CD4-positive, alpha-beta memory T cell (primary cell): ENCODE data around the gene ICAM2. TPM values are rescaled to one million over a fixed set of nuclear protein-coding genes. Genes with fewer than 3 reads are reported as not detected.
"Not testable (repeated sequence)": the region's sequence is repeated elsewhere in the genome, so short reads cannot be mapped to it uniquely, and the experiment has no call there.

Source experiments
- CTCF ChIA-PET: fragments of 350-600 bp; sonication (Branson Sonifier 250); formaldehyde crosslinking; loops from one replicate; lab custom pipeline; 2021; ENCODE audit warnings: inconsistent platforms; ENCODE audit not compliant: partially characterized antibody; lab: Charles Lee
- POLR2A ChIA-PET: fragments of 350-600 bp; sonication (Branson Sonifier 250); formaldehyde crosslinking; loops from one replicate; lab custom pipeline; 2021; ENCODE audit not compliant: partially characterized antibody; lab: Charles Lee
- DNase-seq, 5 donors: peaks; one replicate each; pipeline versions ENCODE4 v3.0.0 to v3.0.0-alpha.2; 2020 to 2022; ENCODE audit warnings: mixed read lengths in 1 of 5
- H3K27ac ChIP-seq: one replicate; pipeline ENCODE4 v1.7.0; 2013; ENCODE audit warnings: low read depth, low read length
- H3K27me3 ChIP-seq: 2 replicates; pipeline ENCODE4 v1.7.0; 2013; ENCODE audit warnings: mild to moderate bottlenecking, low read length, moderate library complexity; ENCODE audit not compliant: insufficient read depth
- H3K36me3 ChIP-seq: 2 replicates; pipeline ENCODE4 v1.7.0; 2013; ENCODE audit warnings: mild to moderate bottlenecking, low read length, moderate library complexity; ENCODE audit not compliant: insufficient read depth
- H3K4me1 ChIP-seq: 2 replicates; pipeline ENCODE4 v1.7.0; 2013; ENCODE audit warnings: mild to moderate bottlenecking, low read length, moderate library complexity; ENCODE audit not compliant: insufficient read depth
- H3K4me3 ChIP-seq, 2 donors: one replicate each; pipeline ENCODE4 v1.7.0; 2013; ENCODE audit warnings: low read length in 2 of 2, mild to moderate bottlenecking in 1 of 2
- H3K9me3 ChIP-seq, 2 donors: one replicate each; pipeline ENCODE4 v1.7.0; 2013; ENCODE audit warnings: low read length in 2 of 2, control low read depth in 1 of 2; ENCODE audit not compliant: control insufficient read depth in 1 of 2
- H3K27ac Mint-ChIP-seq, 7 donors: one replicate each; pipeline ENCODE4 v1.8.0; 2020 to 2021; ENCODE audit warnings: mixed read lengths in 7 of 7, mild to moderate bottlenecking in 6 of 7, inconsistent platforms in 3 of 7, moderate library complexity in 3 of 7
- H3K27me3 Mint-ChIP-seq, 2 donors: one replicate each; pipeline ENCODE4 v1.8.0; 2020 to 2021; ENCODE audit warnings: mixed read lengths in 2 of 2
- H3K36me3 Mint-ChIP-seq, 2 donors: one replicate each; pipeline ENCODE4 v1.8.0; 2020 to 2021; ENCODE audit warnings: mixed read lengths in 2 of 2, inconsistent platforms in 1 of 2, mild to moderate bottlenecking in 1 of 2
- H3K4me1 Mint-ChIP-seq, 4 donors: one replicate each; pipeline ENCODE4 v1.8.0; 2020 to 2021; ENCODE audit warnings: mixed read lengths in 4 of 4, mild to moderate bottlenecking in 1 of 4
- H3K4me3 Mint-ChIP-seq, 8 donors: one replicate each; pipeline ENCODE4 v1.8.0; 2020 to 2021; ENCODE audit warnings: mixed read lengths in 8 of 8, mild to moderate bottlenecking in 7 of 8, moderate library complexity in 6 of 8, inconsistent platforms in 3 of 8
- H3K9me3 Mint-ChIP-seq, 8 donors: one replicate each; pipeline ENCODE4 v1.8.0; 2020 to 2021; ENCODE audit warnings: mixed read lengths in 8 of 8, mild to moderate bottlenecking in 5 of 8, inconsistent platforms in 3 of 8, moderate library complexity in 1 of 8
- intact Hi-C: fragments of 100-400 bp; cut with micrococcal nuclease; formaldehyde crosslinking; loops from one replicate; pipeline ENCODE4 v1.15.1; 2023
- polyA plus RNA-seq, 2 donors: library from polyadenylated mRNA; unstranded; fragments of 300-500 nt; fragmentation: Illumina TruSeq; gene quantifications; one replicate each; pipeline ENCODE4 v1.2.3, GENCODE V29; 2021
- total RNA-seq, 2 experiments: library from RNA; stranded (reverse); gene quantifications; one replicate each; pipeline ENCODE4 v1.2.3, GENCODE V29; 2021

Gene ICAM2
- total and polyA plus RNA-seq, 4 experiments from 2014 or later = 150 to 591 (median 285) TPM

DNA sequence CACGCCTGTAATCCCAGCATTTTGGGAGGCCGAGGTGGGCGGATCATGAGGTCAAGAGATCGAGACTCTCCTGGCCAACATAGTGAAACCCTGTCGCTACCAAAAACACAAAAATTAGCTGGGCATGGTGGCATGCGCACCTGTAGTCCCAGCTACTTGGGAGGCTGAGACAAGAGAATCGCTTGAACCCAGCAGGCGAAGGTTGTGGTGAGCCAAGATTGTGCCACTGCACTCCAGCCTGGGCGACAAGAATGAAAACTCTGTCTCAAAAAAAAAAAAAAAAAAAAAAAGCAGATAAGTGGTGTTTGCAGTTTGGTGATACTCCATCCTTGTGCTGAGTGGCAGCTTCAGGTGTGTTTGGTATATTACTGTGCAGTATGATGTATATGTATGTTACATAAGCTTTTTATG is 877 bp downstream of the ICAM2 start:
- Mint-ChIP-seq H3K27ac (peak overlapping the region; percentile 99 to 100 (median 100)), H3K36me3 (peaks cover 8 to 20% of the 10 kb centered on the region in 2 donors), H3K4me1 (peaks cover 49 to 85% (median 62%) of the 10 kb centered on the region in 4 donors), H3K4me3 (peak overlapping the region; percentile 97 to 100 (median 99))
- ChIA-PET CTCF (interaction anchor here (0.7 to 16.3 kb wide), 16 partner anchors 9 to 237 kb away, joined by 3 to 556 read pairs (median 10); partner anchors contain the start of genes CSHL1, ERN1, GH1 and PRR29), POLR2A (interaction anchor here (0.5 to 18.0 kb wide), 35 partner anchors 9 to 486 kb away, joined by 3 to 587 read pairs (median 6); partner anchors contain the start of genes CCDC47, CD79B, CEP95 and DDX42)
- peaks cover 71% of the 10 kb centered on the region for H3K4me1 ChIP-seq
- not testable (repeated sequence) for H3K9me3 ChIP-seq, H3K27me3 Mint-ChIP-seq, H3K36me3 ChIP-seq, H3K9me3 Mint-ChIP-seq, H3K27me3 ChIP-seq
- DNase-seq = peak in 1 of 5 donors; percentile 69
- peak overlapping the region; percentile 93 to 96 for H3K4me3 ChIP-seq
- peak overlapping the region; percentile 93 for H3K27ac ChIP-seq
- intact Hi-C loops = loop anchor here (5.0 kb wide), 1 partner anchor 478 kb away; the partner anchor contains the start of gene POLG2

GRCh38 chr17:64017381-64017980 is 3.0 kb downstream of the ICAM2 start:
- H3K9me3 Mint-ChIP-seq = peaks cover 0 to 4% (median 0%) of the 10 kb centered on the region in 8 donors
- ChIA-PET POLR2A (interaction anchor here (1.0 to 18.0 kb wide), 10 partner anchors 10 to 174 kb away, joined by 3 to 587 read pairs (median 11); partner anchors contain the start of genes ERN1, PRR29 and SMARCD2), CTCF (interaction anchor here (1.0 to 16.3 kb wide), 9 partner anchors 11 to 174 kb away, joined by 3 to 556 read pairs (median 12); partner anchors contain the start of genes CD79B and PRR29)
- peaks cover 8 to 25% of the 10 kb centered on the region in 2 donors for H3K36me3 Mint-ChIP-seq
- no peak for DNase-seq
- Histone ChIP-seq H3K4me3 (peak overlapping the region; percentile 7 to 51), H3K9me3 (no peaks in the 10 kb centered on the region), H3K4me1 (peaks cover 71% of the 10 kb centered on the region), H3K27ac (peak overlapping the region; percentile 93), H3K27me3 (no peaks in the 10 kb centered on the region), H3K36me3 (no peaks in the 10 kb centered on the region)
- intact Hi-C loops = loop anchor here (1.0 to 5.0 kb wide), 3 partner anchors 8 to 480 kb away; partner anchors contain the start of gene POLG2
- peaks cover 0 to 1% of the 10 kb centered on the region in 2 donors for H3K27me3 Mint-ChIP-seq
- peak overlapping the region; percentile 96 to 100 (median 99) for H3K27ac Mint-ChIP-seq
- peak overlapping the region; percentile 90 to 100 (median 98) for H3K4me3 Mint-ChIP-seq
- peaks cover 40 to 84% (median 58%) of the 10 kb centered on the region in 4 donors for H3K4me1 Mint-ChIP-seq

DNA sequence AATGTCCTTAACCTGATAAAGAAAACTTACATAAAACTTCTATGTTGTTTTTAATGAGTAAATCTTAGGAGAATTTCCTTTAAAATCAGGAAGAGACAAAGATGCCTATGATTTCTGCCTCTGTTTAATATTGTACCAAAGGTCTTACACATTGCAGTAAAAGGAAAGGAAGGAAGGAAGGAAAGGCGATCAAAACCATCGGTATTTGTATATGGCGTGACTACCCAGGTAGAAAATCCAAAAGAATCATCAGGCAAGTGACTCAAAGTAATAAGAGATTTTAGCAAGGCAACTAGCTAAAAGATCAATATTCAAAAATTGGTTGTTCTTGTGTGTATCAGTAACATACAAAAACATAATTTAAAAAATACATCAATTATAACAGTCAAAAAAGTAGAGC is 3.5 kb downstream of the ICAM2 start:
- peaks cover 37 to 84% (median 55%) of the 10 kb centered on the region in 4 donors for H3K4me1 Mint-ChIP-seq
- Histone ChIP-seq H3K9me3 (no peaks in the 10 kb centered on the region), H3K27me3 (no peaks in the 10 kb centered on the region), H3K4me3 (peak overlapping the region; percentile 4 to 51), H3K4me1 (peaks cover 71% of the 10 kb centered on the region), H3K36me3 (no peaks in the 10 kb centered on the region), H3K27ac (peak overlapping the region; percentile 69)
- H3K27me3 Mint-ChIP-seq = peaks cover 0 to 1% of the 10 kb centered on the region in 2 donors
- intact Hi-C loops = loop anchor here (1.0 to 5.0 kb wide), 3 partner anchors 8 to 480 kb away; partner anchors contain the start of gene POLG2
- CTCF ChIA-PET = interaction anchor here (0.8 to 16.3 kb wide), 10 partner anchors 12 to 173 kb away, joined by 3 to 556 read pairs (median 4); partner anchors contain the start of gene PRR29
- H3K4me3 Mint-ChIP-seq = peak overlapping the region; percentile 82 to 100 (median 93)
- H3K36me3 Mint-ChIP-seq = peaks cover 9 to 26% of the 10 kb centered on the region in 2 donors
- peaks cover 0 to 4% (median 0%) of the 10 kb centered on the region in 8 donors for H3K9me3 Mint-ChIP-seq
- POLR2A ChIA-PET = interaction anchor here (1.0 to 18.0 kb wide), 10 partner anchors 11 to 174 kb away, joined by 3 to 587 read pairs (median 9); partner anchors contain the start of genes ERN1, PRR29 and SMARCD2
- no peak for DNase-seq
- peak overlapping the region; percentile 94 to 100 (median 96) for H3K27ac Mint-ChIP-seq

GRCh38 chr17:64016231-64016784 is 4.1 kb downstream of the ICAM2 start:
- Histone ChIP-seq H3K9me3 (no peaks in the 10 kb centered on the region), H3K4me1 (peaks cover 71% of the 10 kb centered on the region), H3K36me3 (no peaks in the 10 kb centered on the region), H3K27me3 (no peaks in the 10 kb centered on the region), H3K4me3 (peak overlapping the region; percentile 4 to 51), H3K27ac (peak overlapping the region; percentile 69)
- POLR2A ChIA-PET = interaction anchor here (0.9 to 18.0 kb wide), 11 partner anchors 12 to 173 kb away, joined by 3 to 587 read pairs (median 8); partner anchors contain the start of genes ERN1, PRR29 and SMARCD2
- Mint-ChIP-seq H3K4me3 (peak overlapping the region; percentile 82 to 100 (median 93)), H3K36me3 (peaks cover 15 to 31% of the 10 kb centered on the region in 2 donors), H3K9me3 (peaks cover 0 to 4% (median 0%) of the 10 kb centered on the region in 8 donors), H3K27ac (peak overlapping the region; percentile 94 to 100 (median 96)), H3K4me1 (peaks cover 39 to 85% (median 56%) of the 10 kb centered on the region in 4 donors), H3K27me3 (peaks cover 0 to 1% of the 10 kb centered on the region in 2 donors)
- CTCF ChIA-PET = interaction anchor here (0.8 to 16.3 kb wide), 10 partner anchors 12 to 173 kb away, joined by 3 to 556 read pairs (median 4); partner anchors contain the start of gene PRR29
- no peak for DNase-seq
- intact Hi-C loops = loop anchor here (5.0 kb wide), 1 partner anchor 481 kb away; the partner anchor contains the start of gene POLG2

- H3K4me1 ChIP-seq = peaks cover 73% of the 10 kb centered on the region
- CTCF ChIA-PET = no interaction called here
- Mint-ChIP-seq H3K27me3 (peaks cover 0 to 1% of the 10 kb centered on the region in 2 donors), H3K9me3 (peaks cover 0 to under 1% (median 0%) of the 10 kb centered on the region in 8 donors), H3K4me3 (peak overlapping the region; percentile 82 to 100 (median 90)), H3K4me1 (peaks cover 38 to 85% (median 58%) of the 10 kb centered on the region in 4 donors), H3K36me3 (peaks cover 24 to 36% of the 10 kb centered on the region in 2 donors), H3K27ac (peak overlapping the region; percentile 90 to 100 (median 95))
- intact Hi-C loops = loop anchor here (5.0 kb wide), 1 partner anchor 482 kb away; the partner anchor contains the start of gene POLG2
- no peaks in the 10 kb centered on the region for H3K36me3 ChIP-seq
- peak overlapping the region; percentile 53 for H3K27ac ChIP-seq
- peak overlapping the region; percentile 34 to 51 for H3K4me3 ChIP-seq
- no peaks in the 10 kb centered on the region for H3K9me3 ChIP-seq
- DNase-seq = no peak
- no peaks in the 10 kb centered on the region for H3K27me3 ChIP-seq
- POLR2A ChIA-PET = no interaction called here
Measured at GRCh38 chr17:64015447-64015846, 5.0 kb downstream of the ICAM2 start.

GRCh38 chr17:64009571-64010402 is 10.6 kb downstream of the ICAM2 start:
- Mint-ChIP-seq H3K4me1 (peaks cover 40 to 88% (median 62%) of the 10 kb centered on the region in 4 donors), H3K4me3 (peak overlapping the region; percentile 21 to 64 (median 46)), H3K36me3 (peaks cover 30 to 65% of the 10 kb centered on the region in 2 donors), H3K27ac (peak overlapping the region; percentile 60 to 99 (median 85)), H3K27me3 (no peaks in the 10 kb centered on the region), H3K9me3 (peaks cover 0 to 2% (median 0%) of the 10 kb centered on the region in 8 donors)
- CTCF ChIA-PET = interaction anchor here (1.1 to 32.9 kb wide), 3 partner anchors 14 to 90 kb away, joined by 3 to 556 read pairs (median 3); partner anchors contain the start of gene ICAM2
- Histone ChIP-seq H3K9me3 (no peaks in the 10 kb centered on the region), H3K4me3 (no peak overlapping the region), H3K4me1 (peaks cover 90% of the 10 kb centered on the region), H3K36me3 (peaks cover 31% of the 10 kb centered on the region), H3K27ac (no peak overlapping the region), H3K27me3 (no peaks in the 10 kb centered on the region)
- POLR2A ChIA-PET = interaction anchor here (1.0 to 22.6 kb wide), 2 partner anchors 10 to 15 kb away, joined by 3 to 587 read pairs; partner anchors contain the start of gene ICAM2
- no peak for DNase-seq
- intact Hi-C loops = loop anchor here (1.0 kb wide), 1 partner anchor 8 kb away; no protein-coding TSS in a partner anchor
